Hippocampal formation (tissue), 2 donors: ENCODE results near the gene PPY.
A peak's percentile ranks its signal among the peaks of the same experiment; 100 is the strongest.
"Not testable (repeated sequence)": the region's sequence is repeated elsewhere in the genome, so short reads cannot be mapped to it uniquely, and the experiment has no call there.

Source experiments
- DNase-seq, 2 donors: peaks; one replicate each; lab custom pipeline; 2025; lab: John Stamatoyannopoulos, UW

PPY gene

GRCh38 chr17:43905985-43906852 lies 36.1 kb downstream of the PPY start:
- peak; percentile 60 to 81 for DNase-seq

GRCh38 chr17:43905400-43905984 lies 36.8 kb downstream of the PPY start:
- no peak for DNase-seq

- no peak for DNase-seq
These were observed 40.3 kb downstream of the PPY start for GRCh38 chr17:43901861-43902589.

- no peak for DNase-seq
These were observed 41.2 kb downstream of the PPY start for GRCh38 chr17:43900858-43901754.

- DNase-seq, result peak; percentile 66 to 79
These were observed 42.0 kb downstream of the PPY start for GRCh38 chr17:43900183-43900857.

GRCh38 chr17:43898446-43898845 lies 43.8 kb downstream of the PPY start:
- no peak for DNase-seq

GRCh38 chr17:43897831-43898230 lies 44.4 kb downstream of the PPY start:
- no peak for DNase-seq

- not testable (repeated sequence) for DNase-seq
These were observed 47.8 kb downstream of the PPY start for GRCh38 chr17:43894494-43894893.

GRCh38 chr17:43892647-43892952 lies 49.7 kb downstream of the PPY start:
- DNase-seq, result no peak

- no peak for DNase-seq
These were observed 50.2 kb downstream of the PPY start for GRCh38 chr17:43891851-43892646.
